Hypothalamus (tissue), 51 donors: Measurements from ENCODE around the gene EPB41L2.
"Not testable (repeated sequence)": the region's sequence is repeated elsewhere in the genome, so short reads cannot be mapped to it uniquely, and the experiment has no call there.

ENCODE experiments used
- DNase-seq, 51 donors: peaks; one replicate each; lab custom pipeline; 2025; lab: John Stamatoyannopoulos, UW

EPB41L2 gene

DNA sequence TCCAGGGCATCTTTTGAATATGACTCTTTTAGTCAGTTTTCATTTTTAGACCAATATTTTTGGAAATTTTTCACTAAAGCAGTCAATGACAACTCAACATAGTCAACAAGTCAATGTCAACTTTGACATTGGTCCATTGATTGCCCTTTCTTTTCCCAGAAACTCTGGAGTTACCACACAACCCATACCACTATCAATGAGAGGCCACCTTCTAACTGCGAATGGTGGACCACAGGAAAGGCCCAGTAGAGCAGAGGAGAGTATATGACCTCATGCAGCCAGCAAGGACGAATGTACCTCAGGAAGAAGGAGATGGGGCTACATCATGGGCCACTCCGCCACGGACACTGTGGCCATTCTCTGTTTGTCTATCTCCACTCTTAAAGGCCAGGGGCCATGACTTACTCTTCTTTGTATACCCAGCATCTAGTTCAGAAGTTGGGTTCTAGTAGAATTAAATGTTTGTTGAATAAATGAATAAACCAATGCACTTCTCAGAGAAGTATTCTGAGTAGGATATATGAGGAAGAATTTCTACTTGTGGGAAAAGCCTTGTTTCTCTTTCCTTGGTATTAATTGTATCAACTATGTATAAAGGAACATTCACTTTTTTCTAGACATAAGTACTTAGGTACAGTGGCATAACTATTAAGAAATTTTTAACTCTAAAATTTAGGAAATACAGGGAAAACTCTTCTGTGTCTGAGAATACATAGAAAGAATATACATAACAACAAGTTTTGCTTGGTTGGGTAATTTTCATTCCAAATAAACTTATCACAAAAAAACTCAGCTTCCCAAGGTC, 236.4 kb downstream of the EPB41L2 start:
- no peak for DNase-seq

DNA sequence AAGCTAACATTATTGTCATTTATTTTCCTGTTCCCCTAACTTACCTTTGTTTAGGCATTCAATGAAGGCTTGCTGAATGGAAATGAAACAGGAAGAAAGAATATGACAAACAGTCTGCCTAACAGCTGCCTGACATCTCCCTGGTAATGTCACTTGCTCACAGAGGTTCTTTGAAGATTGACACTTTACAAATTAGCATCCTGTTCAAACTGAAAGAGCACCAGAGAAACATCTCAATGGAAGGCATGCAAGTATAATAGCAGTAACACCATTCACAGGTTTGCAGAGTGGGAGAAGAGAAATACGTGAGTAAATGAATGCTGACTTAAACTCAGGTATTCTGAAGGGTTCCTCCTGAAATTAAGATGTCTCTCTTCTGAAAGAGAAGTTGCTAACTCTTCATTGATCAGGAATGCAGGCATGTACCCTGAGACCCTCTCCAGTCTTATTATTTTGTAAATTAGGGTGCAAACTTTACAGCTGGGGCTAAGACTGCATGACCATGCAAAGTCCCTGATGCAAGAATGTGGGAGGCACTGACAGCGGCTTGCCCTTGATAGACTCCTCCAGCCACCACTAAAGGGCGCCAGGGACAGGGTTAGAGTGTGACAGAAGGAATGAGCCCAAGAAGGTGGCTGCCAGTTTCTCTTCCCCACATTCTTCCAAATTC, 237.1 kb downstream of the EPB41L2 start:
- DNase-seq: no peak

DNA sequence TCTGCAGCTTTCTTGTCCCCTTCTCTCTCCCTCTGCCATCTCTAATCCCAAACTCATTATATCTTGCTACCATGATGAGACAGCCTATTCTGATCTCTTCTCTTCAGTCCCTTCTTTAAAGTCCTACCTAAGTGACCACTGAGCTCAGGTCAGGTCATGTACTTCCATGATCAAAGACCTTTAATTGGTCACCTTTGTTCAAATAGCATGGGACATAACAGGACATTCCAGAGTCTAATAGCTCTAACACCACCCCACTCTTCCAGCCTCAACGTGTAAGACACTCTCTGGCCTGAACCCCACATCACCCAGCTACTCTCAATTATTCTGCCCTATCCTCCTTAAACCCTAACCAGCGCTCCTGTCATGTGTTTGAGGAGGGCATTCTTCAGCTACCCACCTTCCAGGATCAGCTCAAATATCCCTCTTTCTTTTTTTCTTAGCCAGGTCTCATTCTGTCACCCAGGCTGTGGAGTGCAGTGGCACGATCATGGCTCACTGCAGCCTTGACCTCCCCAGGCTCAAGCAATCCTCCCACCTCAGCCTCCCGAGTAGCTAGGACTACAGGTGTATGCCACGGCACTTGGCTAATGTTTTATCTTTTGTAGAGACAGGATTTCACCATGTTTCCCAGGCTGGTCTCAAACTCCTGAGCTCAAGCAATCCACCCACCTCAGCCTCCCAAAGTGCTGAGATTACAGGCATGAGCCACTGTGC, 237.9 kb downstream of the EPB41L2 start:
- DNase-seq: no peak

DNA sequence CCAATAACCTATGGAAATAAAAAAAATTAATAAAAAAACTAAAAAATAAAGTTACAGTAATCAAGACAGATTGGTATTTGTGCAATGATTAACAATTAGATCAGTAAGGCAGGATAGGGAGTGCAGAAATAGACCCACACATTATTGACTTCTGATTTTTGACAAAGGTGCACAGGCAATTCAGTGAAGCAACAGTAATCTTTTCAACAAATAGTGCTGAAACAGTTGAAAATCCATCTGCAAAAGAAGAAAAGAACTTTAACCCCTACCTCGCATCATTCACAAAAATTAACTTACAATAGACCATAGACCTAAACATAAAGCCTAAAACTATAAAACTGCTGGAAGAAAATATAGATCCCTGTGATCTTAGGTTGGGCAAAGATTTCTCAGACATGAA, 240.3 kb downstream of the EPB41L2 start:
- DNase-seq: no peak

DNA sequence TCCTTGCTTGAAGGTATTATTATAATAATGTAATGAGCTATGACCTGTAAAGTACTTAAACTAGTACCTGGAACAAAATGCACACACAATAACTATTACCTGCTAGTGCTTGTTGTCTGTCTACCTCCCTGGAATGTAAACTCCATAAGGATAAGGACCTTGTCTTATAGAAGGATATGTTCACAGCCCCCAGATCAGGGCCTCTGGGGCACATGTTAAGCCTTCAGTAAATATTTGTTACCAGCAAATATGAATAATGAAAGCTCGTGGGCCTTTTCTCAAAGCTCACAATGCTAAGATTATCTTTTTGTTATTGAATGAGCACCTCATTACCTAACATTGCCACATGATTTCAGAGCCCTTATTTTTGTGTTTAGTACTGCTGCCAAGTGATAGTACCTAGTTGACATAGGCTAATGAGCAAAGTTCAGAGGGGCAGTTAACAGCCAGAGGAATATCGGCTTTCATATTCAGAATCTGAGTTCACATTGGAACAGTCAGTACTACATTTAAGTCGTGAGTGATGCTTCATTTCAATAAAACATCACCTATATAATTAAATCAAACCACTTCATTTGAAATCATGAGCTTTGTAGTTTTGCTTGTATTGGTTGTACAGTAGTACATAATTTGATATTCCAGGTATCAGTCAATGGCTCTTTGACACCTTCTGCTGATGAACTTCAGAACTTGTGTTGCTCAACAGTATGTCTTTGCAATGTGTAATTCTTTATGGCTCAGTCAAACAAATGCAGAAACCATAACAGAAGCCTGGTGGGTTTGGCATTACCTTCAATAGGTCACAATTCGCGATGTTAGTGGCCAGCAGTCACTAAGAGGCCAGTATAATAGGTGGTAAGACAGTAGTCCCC, 247.6 kb downstream of the EPB41L2 start:
- DNase-seq: no peak

DNA sequence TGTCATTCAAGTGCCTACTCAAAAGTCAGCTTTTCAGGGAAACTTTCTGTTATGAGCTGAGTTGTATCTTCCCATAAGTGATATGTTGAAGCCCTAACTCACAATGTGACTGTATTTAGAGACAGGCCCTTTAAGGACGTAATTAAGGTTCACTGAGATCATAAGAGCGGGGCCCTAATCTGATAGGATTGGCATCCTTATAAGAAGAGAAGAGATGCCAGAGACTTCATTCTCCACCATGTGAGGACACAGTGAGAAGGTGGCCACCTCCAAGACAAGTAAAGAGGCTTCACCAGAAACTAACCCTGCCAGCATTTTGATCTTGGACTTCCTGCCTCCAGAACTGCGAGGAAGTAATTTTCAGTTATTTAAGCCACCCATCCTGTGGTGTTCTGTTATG, 248.5 kb downstream of the EPB41L2 start:
- no peak for DNase-seq

DNA sequence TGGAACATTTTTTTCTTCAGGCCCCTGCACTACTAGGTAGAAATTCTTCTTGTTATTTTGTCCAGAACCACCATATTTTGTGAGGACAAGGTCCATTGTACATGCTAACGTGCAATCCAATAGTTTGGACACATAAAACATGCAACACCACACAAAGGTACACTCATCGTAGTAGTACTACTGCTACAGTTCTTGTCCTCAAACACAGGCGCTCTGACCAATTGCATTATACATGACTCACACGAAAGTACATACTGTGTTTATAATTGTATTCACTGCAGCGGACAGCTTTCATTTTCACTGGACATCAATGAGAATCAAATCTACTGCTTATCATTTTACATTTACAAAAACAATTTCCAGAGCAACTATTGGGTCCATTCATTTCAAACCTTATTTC, 251.1 kb downstream of the EPB41L2 start:
- no peak for DNase-seq

DNA sequence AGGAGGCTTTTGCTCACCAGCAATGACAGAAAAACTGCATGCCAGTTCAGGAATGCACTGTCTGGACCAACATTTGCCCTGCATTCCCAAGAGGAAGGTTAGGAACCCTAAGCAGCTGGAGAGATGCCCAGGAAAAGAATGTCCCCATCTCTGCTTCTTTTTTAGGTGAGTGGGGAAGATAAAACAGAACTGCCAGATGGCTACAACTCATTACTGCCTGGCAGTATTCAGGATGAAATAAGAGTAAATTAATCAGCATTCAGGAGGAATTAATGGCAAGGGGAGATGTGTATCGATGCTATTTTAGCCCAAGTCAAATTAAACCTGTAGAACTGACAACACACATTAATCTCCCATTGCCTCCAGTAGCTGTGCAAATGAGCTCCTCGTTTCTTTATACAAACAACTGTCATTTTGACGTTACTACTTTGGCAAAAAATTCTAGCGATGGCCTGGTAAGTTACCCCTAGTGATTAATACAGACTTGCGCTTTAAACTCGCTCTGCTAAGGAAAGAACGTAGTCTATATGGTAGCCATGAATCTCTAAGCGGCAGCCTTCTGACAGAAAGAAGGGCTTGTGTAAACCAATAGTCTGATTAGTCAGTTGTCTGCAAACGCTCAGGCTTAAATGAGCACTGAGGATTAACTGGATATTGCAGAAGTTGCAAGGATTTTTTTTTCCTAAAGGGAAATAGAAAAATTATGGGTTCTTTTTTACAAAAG, 252.6 kb downstream of the EPB41L2 start:
- no peak for DNase-seq

DNA sequence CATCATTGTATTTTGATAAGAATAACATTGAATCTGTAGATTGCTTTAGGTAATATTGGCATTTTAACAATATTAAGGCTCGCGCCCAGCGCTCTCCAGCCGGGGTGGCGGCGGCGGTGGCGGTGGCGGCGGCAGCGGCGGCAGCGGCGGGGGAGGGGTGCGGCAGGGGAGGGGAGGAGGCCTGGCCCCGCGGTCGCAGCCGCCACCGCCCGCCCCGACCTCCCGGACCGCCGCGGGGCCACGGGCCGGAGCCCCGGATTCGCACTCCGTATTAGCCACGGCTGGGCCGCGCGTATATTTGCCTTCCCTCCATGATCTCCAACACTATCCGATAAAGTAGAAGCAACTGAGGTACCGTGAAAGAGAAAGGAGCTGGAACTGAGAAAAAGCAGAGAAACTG, 261.7 kb downstream of the EPB41L2 start:
- DNase-seq: not testable (repeated sequence)

DNA sequence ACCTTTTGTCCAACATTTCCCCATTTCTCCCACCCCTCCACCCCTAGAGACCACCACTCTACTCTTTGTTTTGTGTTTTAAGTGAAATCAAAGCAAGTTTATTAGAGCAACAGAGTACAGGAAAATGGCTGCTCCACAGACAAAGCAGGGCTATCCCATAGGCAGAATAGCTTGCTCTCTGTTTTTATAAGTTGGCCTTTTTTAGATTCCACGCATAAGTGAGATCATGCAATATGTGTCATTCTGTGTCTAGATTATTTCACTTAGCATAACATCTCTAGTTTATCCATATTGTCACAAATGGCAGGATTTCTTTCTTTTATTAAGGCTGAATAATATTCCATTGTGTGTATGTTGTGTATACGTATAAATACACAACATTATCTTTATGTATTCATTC, 266.0 kb downstream of the EPB41L2 start:
- DNase-seq: no peak

DNA sequence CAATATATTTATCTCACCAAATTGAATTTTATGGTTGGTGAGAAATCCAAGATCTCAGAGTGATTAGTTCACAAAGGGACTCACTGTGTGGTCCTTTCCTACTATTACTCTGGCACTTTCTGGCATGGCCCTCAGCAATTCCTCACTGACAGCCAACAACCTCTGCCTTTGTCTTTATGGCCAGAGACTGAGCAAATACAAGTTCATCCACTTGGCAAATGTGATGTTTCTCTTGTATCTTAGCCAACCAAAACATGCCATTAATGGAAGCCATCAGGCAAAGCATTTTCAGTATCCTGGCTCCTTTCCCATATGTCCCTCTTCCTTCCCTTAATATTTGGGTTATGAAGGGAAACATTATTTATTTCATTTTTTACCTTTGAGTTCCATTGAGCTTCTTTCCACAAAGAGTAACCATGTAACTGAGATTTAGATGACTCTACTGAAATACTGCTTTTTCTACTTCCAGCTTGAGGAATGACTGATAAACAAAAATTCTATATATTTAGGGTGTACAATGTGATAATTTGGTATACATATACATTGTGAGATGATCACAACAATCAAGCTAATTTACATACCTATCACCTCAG, 266.6 kb downstream of the EPB41L2 start:
- no peak for DNase-seq

DNA sequence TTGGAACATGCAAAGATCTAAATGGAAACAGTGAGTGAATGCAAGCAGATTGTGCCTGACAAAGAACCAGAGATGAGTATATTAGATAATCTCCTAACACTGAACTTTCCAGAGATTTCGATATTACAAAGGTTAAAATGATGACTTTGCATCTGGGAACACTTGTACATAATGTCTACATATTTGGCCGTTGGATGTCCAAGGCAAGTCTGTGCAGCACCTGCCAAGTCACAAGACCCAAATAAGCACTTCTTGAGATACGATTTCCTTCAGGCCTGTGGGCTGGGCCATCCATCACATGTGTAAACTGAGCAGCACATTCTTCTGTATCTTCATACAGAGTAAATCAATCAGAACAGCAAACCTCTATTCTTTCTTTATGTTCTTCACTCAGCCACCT, 268.3 kb downstream of the EPB41L2 start:
- DNase-seq: no peak

DNA sequence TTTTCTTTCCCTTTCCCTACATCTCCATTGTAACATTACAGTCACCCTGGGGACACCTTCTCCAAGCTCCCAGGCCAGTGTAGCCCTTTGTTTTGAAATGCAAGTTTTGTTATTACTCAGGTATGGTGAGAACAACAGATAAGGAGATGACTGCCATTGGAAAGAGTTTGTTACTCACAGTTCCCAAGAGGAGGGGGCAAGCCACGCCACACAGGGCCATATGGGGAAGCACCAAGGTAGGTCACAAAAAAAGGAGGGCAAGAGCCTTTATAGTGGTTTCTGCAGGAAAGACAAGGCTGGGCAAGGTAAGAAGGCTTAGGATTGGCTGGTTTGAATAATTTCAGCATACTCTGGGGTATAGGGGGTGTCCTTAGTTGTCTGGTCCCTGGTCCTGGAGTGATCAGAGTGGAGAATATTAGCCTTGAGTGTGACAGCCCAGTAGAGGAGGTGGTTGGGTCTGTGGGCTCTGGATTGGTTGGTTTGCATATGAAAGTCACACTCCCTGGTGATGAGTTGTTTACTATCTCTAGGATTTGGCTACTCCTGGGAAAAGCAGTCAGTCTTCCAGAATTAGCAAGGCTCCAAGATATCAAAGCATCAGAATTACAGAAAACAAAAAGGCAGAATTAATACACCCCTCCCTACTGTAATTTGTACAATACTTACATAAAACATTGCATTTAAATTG, 268.9 kb downstream of the EPB41L2 start:
- no peak for DNase-seq
